ENCODE data around the gene ALX3. TPM values are rescaled to one million over a fixed set of nuclear protein-coding genes. Genes with fewer than 3 reads are reported as not detected.
A peak's percentile ranks its signal among the peaks of the same experiment; 100 is the strongest.

ALX3 gene
- total RNA-seq, 2 donors from 2014 or later, result not detected

DNA sequence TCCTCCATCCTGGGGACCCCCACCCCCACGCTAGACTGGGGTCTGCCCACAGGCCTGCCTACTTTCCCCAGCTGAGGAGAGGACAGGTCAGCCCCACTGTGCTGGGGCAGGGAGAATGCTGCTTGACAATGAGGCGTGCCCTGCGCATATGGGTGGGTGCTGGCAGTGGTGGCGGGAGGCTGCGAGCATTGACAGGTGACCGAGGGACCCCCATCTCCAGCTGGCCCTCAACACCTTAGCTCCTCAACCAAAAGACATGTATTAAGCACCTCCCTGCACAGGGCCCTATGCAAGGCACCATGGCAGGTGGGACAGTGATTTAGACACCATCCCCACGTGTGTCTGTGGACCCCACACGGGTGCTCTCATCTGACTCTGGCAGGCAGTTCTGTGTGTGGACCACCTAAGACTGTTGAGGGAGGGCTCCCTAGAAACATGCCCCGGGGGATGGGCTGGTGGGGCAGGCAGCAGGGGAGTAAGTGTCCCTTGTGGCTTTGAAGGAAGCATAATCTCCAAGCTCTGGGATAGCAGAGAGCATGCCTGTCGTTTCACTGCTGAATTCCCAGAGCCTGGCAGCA, 18.4 kb upstream of the ALX3 start:
- intact Hi-C loops (cut with DNase I), result no loop called here
- no peak for DNase-seq
- H3K27me3 ChIP-seq, result peaks cover 9% of the 10 kb centered on the region

GRCh38 chr1:110087812-110088738, 17.6 kb upstream of the ALX3 start:
- Histone ChIP-seq H3K27me3 (peaks cover 15% of the 10 kb centered on the region), H3K36me3 (no peaks in the 10 kb centered on the region), H3K27ac (no peak overlapping the region)

More for the DNA sequence above, 18.4 kb upstream of the ALX3 start:
- no peak for TF ChIP-seq CTCF (IDR thresholded peaks at IDR 0.05)
- H3K27ac ChIP-seq, result no peak overlapping the region
- H3K36me3 ChIP-seq, result no peaks in the 10 kb centered on the region
- peaks cover 5% of the 10 kb centered on the region for H3K4me1 ChIP-seq
- no peak overlapping the region for H3K4me3 ChIP-seq
- H3K9me3 ChIP-seq, result no peaks in the 10 kb centered on the region
- H3K9ac ChIP-seq (ENCODE audit: low read depth in 2 of 2, low read length in 2 of 2), result no peak overlapping the region

DNA sequence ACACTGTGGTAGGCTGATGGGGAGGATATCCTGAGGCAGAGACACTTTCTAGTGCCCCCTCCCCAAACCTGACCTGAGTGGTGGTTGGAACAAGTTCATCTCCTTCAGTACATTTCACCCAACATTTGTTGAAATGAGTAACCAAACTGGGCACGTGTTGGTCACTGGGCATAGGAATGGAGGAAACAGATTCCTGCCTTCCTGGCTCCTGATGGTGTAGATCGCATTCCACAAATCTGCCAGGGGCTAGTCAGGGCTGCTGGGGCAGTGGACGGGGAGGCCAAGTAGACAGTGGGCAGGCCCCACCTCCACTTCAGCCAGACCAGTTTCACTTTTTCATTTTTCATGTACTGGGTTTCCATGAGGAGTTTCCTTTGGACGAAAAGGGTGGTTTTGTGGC, 16.5 kb upstream of the ALX3 start:
- intact Hi-C loops (cut with DNase I), result no loop called here
- Histone ChIP-seq H3K9ac (ENCODE audit: low read depth in 2 of 2, low read length in 2 of 2) (no peak overlapping the region), H3K27me3 (peaks cover 19% of the 10 kb centered on the region)

More at GRCh38 chr1:110087812-110088738, 17.6 kb upstream of the ALX3 start:
- intact Hi-C loops (cut with DNase I), result no loop called here
- DNase-seq, result peak; percentile 55
- H3K9me3 ChIP-seq, result no peaks in the 10 kb centered on the region
- peak; percentile 73 for TF ChIP-seq CTCF (IDR thresholded peaks at IDR 0.05)
- no peak overlapping the region for H3K4me3 ChIP-seq
- peaks cover 6% of the 10 kb centered on the region for H3K4me1 ChIP-seq
- no peak overlapping the region for H3K9ac ChIP-seq (ENCODE audit: low read depth in 2 of 2, low read length in 2 of 2)

DNA sequence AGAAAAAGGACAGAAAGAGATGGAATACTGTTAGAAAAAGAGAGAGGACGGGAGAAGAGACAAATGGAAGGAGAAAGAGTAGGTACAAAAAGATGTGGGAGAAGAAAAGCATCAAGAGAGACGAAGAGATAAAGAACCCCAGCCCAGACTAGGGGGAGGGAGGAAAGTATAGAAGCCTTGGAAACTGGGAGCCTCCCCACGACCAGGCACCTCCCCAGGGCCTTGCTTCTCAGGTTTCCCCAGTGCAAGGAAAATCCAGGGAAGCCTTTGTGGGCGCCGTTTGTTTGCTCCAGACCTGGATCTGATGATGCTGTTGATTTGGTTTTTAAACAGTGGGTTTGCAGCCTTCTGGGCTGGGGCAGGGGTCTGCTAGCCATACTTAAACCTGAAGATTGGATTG, 15.2 kb upstream of the ALX3 start:
- no peak for DNase-seq
- H3K4me1 ChIP-seq, result peaks cover 6% of the 10 kb centered on the region
- no peak overlapping the region for H3K27ac ChIP-seq
- intact Hi-C loops (cut with DNase I), result no loop called here
- no peak for TF ChIP-seq CTCF (IDR thresholded peaks at IDR 0.05)
- H3K36me3 ChIP-seq, result no peaks in the 10 kb centered on the region
- no peak overlapping the region for H3K9ac ChIP-seq (ENCODE audit: low read depth in 2 of 2, low read length in 2 of 2)
- H3K4me3 ChIP-seq, result no peak overlapping the region
- H3K27me3 ChIP-seq, result peaks cover 19% of the 10 kb centered on the region
- H3K9me3 ChIP-seq, result no peaks in the 10 kb centered on the region

More for the DNA sequence above, 16.5 kb upstream of the ALX3 start:
- H3K9me3 ChIP-seq, result no peaks in the 10 kb centered on the region
- peaks cover 6% of the 10 kb centered on the region for H3K4me1 ChIP-seq
- no peak for DNase-seq
- no peak for TF ChIP-seq CTCF (IDR thresholded peaks at IDR 0.05)
- no peaks in the 10 kb centered on the region for H3K36me3 ChIP-seq
- no peak overlapping the region for H3K27ac ChIP-seq
- H3K4me3 ChIP-seq, result no peak overlapping the region

DNA sequence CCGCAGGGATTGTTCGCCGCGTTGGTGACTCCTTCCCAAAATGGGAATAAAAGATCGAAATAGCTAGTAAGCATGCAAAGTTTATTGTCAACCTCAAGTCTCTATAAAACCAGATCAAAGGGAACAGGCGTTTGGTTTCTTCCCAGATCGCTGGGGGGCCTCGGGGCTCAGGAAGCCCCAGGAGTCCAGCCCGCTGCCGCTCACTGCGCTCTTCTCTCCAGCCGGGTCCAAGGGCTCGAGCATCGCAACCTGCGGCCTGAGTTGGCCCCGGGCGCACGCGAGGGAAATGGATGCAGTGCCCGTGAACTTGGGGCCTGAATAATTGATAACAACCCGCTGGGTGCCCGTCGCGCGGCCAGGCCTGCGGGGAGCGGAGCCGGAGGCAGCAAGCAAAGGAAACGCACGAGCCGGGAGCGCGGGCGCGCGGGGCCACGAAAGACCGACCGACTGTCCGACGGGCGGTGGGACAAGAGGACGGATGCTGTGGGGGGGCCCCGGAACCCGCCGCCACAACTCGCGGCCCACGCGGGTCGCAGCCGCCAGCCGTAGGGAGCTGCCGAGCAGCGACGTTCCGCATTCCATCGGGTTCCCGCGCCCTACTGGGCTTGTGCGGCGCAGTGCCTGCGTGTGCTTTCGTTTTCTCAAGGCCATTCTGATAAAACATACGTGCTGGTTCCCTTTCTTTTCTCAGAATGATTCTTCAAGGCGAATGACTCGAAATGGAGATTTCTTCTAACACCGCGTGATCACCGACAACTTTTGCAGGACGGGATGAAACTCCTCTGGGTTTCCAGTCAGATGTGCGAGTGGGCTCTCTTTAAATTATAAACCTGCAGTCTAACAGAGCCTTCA, 14.0 kb upstream of the ALX3 start:
- H3K27ac ChIP-seq, result peak overlapping the region; percentile 27
- peak overlapping the region; percentile 59 for H3K4me3 ChIP-seq
- no peaks in the 10 kb centered on the region for H3K36me3 ChIP-seq
- H3K9ac ChIP-seq (ENCODE audit: low read depth in 2 of 2, low read length in 2 of 2), result peak overlapping the region; percentile 54 to 66
- peaks cover 6% of the 10 kb centered on the region for H3K4me1 ChIP-seq
- H3K9me3 ChIP-seq, result no peaks in the 10 kb centered on the region
- no peak for TF ChIP-seq CTCF (IDR thresholded peaks at IDR 0.05)
- intact Hi-C loops (cut with DNase I), result no loop called here
- DNase-seq, result peak; percentile 39
- H3K27me3 ChIP-seq, result peaks cover 19% of the 10 kb centered on the region
